ENCODE measurements around the gene DENND5B.

DENND5B gene

GRCh38 chr12:31590642-31591379 is at the start of gene DENND5B:
Gene DENND5B, minus strand, starts transcription at chr12:31591136. Its CDS starts 304 bp downstream, at chr12:31590832.
- no peak for TF ChIP-seq CTCF (IDR thresholded peaks at IDR 0.05; ENCODE audit: control insufficient read depth, insufficient read depth, low read depth, low read length, missing control alignments)
- no peak for DNase-seq (ENCODE audit: low read depth)

GRCh38 chr12:31634620-31635019 is 43.7 kb upstream of the DENND5B start:
- DNase-seq (ENCODE audit: low read depth) = no peak
- no peak for TF ChIP-seq CTCF (IDR thresholded peaks at IDR 0.05; ENCODE audit: control insufficient read depth, insufficient read depth, low read depth, low read length, missing control alignments)
- no peak overlapping the region for H3K4me3 ChIP-seq (ENCODE audit: control insufficient read depth, low read depth, low read length)

More at GRCh38 chr12:31590642-31591379, at the start of gene DENND5B:
- peak within 1 kb of the TSS; percentile 71 for H3K4me3 ChIP-seq (ENCODE audit: control insufficient read depth, low read depth, low read length)

GRCh38 chr12:31633464-31633863 is 42.5 kb upstream of the DENND5B start:
- no peak for DNase-seq (ENCODE audit: low read depth)
- TF ChIP-seq CTCF (IDR thresholded peaks at IDR 0.05; ENCODE audit: control insufficient read depth, insufficient read depth, low read depth, low read length, missing control alignments) = no peak
- H3K4me3 ChIP-seq (ENCODE audit: control insufficient read depth, low read depth, low read length) = no peak overlapping the region

GRCh38 chr12:31631809-31632208 is 40.9 kb upstream of the DENND5B start:
- no peak for TF ChIP-seq CTCF (IDR thresholded peaks at IDR 0.05; ENCODE audit: control insufficient read depth, insufficient read depth, low read depth, low read length, missing control alignments)
- H3K4me3 ChIP-seq (ENCODE audit: control insufficient read depth, low read depth, low read length) = no peak overlapping the region
- no peak for DNase-seq (ENCODE audit: low read depth)

DNA sequence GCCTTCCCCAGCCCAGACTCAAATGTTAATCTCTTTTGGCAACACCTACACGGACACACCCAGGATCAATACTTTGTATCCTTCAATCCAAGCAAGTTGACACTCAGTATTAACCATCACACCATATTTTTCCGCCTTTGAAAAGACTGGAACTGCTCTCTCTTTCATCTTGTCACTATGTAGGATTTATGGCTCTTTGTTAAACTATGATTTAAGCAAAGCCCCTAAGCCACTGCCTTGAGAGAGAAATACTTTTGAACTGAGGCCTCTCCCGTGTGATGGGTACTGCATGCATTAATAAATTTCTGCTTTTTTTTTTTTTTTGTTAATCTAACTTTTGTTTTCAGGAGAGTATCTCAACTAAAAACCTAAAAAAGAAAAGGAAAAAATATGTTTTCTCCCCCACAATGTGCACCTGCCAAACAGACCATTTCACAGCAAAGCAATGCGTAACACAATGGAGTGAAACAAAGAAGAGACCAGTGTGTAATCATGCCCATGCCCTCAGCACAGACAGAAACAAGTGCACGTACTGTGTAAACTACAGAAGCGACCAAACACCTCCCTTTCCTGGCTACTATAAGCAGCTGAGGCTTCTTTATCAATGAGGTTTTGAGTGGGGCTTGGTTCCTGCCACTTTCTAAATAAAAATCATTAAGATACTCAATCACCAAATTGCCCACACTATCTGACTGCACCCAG is 40.2 kb upstream of the DENND5B start:
- TF ChIP-seq CTCF (IDR thresholded peaks at IDR 0.05; ENCODE audit: control insufficient read depth, insufficient read depth, low read depth, low read length, missing control alignments) = no peak
- no peak for DNase-seq (ENCODE audit: low read depth)
- no peak overlapping the region for H3K4me3 ChIP-seq (ENCODE audit: control insufficient read depth, low read depth, low read length)

DNA sequence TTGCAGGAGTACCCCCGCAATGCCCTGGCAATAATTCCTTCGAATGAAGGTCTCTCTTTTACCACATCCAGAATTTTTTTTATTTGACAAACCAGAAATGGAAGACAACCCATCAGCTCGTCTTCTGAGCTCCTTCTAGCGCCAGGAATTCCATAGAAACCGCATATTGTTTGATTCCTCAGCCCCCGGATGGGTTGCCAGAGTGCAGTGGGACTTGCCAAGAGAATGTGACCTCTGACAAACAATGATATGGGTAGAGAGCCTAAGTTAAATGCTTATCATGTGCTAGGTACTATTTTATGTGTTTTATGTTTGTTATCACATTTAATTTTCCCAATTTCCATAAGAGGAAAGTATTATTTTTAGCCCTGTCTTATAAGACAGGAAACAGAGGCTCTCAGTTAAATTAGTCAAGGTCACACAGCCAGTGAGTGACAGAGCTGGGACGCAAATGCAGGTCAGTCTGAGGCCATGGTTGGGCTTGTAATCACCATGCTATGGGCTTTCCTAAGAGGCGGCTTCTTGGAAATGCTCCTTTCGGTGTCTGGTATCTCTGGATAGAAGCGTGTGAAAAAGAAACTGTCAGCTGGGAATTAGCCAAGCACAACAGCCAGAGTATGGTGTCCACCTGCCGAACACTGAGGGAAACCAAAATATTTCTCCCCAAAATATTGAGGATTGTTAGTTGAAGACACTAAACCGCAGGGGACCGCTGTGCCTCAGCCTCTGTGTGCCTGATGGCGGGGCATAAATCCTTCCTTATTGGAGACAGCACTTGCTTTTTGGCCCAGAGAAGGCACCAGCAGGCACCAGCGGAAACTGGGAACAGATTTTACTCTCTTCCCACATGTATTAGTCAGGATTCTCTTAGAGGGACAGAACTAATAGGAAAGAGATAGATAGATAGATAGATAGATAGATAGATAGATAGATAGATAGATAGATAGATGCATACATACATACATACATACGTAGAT is 39.1 kb upstream of the DENND5B start:
- H3K4me3 ChIP-seq (ENCODE audit: control insufficient read depth, low read depth, low read length) = no peak overlapping the region
- no peak for DNase-seq (ENCODE audit: low read depth)
- no peak for TF ChIP-seq CTCF (IDR thresholded peaks at IDR 0.05; ENCODE audit: control insufficient read depth, insufficient read depth, low read depth, low read length, missing control alignments)
